NOMO-1 treated with dmso at 0.1 percent for 144 hours (cell line): ENCODE measurements around the gene ADCYAP1R1.

ENCODE experiments used
- DNase-seq: peaks from one replicate; lab custom pipeline; 2025; ENCODE audit not compliant: unreplicated experiment; lab: John Stamatoyannopoulos, UW

ADCYAP1R1 gene

GRCh38 chr7:31036924-31037323 is 15.2 kb upstream of the ADCYAP1R1 start:
- no peak for DNase-seq

- DNase-seq, result no peak
Observed at GRCh38 chr7:31043051-31043471, 9.0 kb upstream of the ADCYAP1R1 start.

GRCh38 chr7:31044529-31044928 is 7.6 kb upstream of the ADCYAP1R1 start:
- DNase-seq, result no peak

DNA sequence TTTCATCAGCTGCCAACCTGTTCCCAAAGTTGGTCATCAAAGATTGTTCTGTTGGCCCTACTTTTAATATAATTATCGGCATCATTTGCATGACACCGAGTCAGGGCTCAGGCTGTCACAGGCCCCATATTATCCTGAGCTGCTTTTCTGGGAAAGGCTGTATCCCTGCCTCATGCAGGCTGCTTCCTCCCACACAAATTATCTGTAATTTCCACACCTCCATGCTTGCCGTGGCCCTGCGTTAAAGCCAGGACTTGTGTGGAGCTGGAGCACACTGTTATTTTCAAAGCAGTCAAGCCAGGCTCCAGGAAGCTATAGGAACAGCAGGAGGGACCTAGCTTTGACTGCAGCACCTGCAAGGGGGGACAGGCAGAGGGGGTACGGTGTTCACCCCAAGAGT is 5.4 kb upstream of the ADCYAP1R1 start:
- DNase-seq, result no peak

DNA sequence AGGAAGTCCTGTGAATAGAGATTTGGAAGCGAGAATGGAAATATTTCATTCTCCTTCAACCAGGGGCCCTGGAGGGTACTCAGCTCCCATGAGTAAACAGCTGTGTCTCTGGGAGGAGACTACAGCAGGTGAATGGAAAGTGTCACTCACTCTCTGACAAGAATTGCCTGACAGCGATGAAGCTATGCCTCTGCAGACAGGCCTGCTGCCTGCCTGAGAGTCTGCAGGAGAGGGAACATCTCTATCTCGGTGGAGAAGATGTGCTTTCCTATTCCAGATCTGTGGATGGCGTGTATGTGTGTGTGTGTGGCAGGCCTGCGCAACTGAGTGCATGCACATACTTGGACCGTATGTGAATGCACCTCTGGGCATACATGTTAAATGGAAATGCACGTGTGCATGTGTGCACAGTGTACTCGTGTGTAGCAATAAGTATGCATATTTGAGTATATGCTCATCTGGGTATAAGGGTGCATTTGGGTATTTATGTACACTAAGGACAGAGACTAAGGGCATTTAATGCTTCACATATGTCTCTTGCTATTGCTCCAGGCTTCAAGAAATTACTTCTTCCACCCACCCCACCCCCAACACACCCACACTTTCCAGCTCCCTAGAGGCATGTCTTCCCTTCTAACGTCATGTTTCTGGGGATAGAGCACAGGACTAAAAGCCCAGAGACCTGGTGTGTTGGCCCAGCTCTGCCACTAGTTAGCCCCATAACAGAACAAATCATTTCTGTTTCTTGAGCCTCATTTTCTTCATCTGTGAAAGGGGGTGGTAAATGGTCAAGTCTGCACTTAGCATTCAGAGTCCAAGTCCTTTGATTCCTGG is 4.6 kb upstream of the ADCYAP1R1 start:
- no peak for DNase-seq

DNA sequence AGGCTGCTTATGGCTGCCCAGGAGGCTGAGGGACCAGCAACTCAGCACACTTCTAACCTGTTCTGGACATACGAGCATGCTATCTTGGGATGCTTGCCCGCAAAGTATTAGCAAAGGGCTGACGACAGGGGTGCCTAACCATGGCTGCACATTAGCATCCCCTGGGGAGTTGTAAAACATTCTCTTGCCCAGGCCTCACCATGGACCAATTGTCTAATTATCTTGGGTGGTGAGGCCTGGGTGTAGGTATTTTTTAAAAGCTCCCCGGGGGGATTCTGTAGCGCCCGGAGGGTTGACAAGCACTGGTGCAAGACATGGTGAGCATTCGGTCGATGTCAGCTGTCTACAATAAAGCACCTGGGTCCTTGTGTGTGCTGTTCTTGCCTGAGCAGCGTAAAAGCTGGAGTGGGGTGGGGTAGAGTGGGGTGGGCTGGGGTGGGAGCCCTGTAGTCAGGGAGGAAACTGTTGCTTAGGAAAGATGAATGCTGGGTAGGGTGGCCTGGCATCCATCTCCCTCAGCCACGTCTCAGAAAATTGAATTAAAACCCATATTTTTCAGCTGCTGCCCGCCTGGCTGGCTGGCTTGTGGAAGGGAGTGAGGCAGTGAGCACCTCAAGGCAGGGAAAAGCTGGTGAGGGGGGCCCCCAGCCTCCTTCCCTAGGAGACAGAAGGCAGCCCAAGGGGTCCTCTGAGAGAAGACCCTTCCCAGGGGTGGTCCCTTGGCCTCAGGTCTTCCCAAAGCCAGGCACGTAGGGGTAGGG is 2.9 kb upstream of the ADCYAP1R1 start:
- no peak for DNase-seq

GRCh38 chr7:31052487-31052840 is 356 bp downstream of the ADCYAP1R1 start:
- DNase-seq, result no peak

- no peak for DNase-seq
Observed at GRCh38 chr7:31052841-31053601, 913 bp downstream of the ADCYAP1R1 start.

DNA sequence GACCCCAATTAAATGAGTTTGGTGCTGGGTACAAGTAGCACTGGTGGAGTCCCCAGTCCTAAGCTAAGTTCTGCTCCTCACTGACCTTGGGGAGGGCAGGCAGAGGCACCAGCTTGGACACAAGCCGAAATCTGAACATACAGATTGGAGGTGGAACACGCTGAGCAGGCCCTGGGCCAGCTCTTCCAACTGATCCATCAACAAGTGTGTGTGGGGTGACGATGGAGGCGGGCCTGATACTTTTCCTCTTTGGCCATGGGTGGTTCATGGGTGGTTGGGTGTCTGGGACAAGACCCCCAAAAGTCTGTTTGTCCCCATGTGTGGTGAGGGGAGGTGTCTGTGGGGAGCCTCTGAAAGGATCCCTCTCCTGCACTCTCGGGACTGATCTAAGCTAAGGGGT is 1.9 kb downstream of the ADCYAP1R1 start:
- DNase-seq, result no peak

DNA sequence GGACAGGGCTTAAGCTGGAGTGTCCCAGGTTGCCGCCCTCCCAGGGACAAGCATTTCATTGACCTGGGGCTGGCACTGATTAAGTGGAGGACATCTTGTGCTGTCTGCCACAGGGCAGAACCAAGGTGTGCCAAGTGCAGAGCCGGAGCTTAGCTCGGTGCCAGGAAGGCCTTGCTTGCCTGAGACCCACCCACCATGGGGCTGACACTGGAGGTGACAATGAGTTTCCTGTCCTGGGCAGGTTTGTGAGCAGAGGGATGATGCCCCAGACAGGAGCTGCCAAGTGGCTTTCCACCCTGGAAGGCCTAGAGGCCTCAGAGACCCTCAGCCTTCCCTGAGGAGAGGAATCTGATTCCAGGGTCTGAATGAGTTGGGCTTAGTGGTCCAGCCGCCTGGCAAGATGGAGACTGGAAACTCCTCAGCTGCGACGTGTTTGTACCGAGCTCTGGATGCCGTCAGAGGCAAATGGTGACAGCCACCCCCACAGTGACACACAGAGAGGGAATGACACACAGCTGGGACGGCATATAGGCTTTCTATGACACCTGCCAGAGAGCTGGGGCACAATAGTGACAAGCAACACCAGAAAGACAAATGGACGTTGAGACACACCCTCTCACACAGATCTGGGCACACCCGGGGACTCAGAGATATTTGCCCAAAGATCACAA is 2.6 kb downstream of the ADCYAP1R1 start:
- no peak for DNase-seq

GRCh38 chr7:31055471-31055870 is 3.4 kb downstream of the ADCYAP1R1 start:
- no peak for DNase-seq

GRCh38 chr7:31056775-31057346 is 4.8 kb downstream of the ADCYAP1R1 start:
- DNase-seq, result no peak

GRCh38 chr7:31058122-31058521 is 6.0 kb downstream of the ADCYAP1R1 start:
- no peak for DNase-seq

DNA sequence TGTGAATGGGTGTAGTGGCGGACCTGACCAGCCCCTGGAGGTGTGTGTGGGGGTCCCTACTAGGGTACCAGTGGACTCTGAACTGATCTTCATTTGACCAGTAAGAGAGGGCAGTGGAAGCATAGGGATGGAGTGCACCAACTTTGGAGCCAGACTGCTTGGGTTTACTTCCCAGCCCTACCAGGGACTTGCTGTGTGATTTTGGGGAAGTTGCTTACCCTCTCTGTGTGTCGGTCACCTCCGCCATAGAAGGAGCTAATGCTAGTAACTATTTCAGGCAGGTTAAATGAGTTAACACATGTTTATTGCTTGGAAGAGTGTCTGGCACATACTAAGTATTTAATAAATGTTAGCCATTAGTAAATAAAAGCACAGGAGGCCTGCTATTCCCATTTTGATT is 6.6 kb downstream of the ADCYAP1R1 start:
- DNase-seq, result no peak

- no peak for DNase-seq
Observed at GRCh38 chr7:31059551-31059950, 7.4 kb downstream of the ADCYAP1R1 start.

DNA sequence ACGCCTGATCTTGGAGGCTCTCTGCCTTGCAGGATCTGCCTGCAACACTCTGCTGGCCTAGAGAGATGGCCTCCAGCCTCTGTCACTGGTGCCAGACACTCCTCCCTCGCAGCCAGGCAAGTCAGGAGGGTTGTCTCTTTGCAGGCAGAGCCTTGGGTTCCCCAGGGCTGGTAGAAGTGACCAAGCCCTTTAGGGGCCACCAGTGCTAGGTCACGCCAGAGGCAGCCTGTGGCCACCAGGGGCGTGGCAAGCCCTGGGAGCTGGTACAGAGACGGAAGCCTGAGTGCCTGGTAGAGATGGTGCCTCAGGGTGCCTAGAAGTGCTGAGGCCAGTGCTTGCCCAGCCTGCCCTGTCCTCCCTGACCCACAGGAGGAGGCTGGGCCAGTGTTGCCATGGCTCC is 9.1 kb downstream of the ADCYAP1R1 start:
- DNase-seq, result no peak

DNA sequence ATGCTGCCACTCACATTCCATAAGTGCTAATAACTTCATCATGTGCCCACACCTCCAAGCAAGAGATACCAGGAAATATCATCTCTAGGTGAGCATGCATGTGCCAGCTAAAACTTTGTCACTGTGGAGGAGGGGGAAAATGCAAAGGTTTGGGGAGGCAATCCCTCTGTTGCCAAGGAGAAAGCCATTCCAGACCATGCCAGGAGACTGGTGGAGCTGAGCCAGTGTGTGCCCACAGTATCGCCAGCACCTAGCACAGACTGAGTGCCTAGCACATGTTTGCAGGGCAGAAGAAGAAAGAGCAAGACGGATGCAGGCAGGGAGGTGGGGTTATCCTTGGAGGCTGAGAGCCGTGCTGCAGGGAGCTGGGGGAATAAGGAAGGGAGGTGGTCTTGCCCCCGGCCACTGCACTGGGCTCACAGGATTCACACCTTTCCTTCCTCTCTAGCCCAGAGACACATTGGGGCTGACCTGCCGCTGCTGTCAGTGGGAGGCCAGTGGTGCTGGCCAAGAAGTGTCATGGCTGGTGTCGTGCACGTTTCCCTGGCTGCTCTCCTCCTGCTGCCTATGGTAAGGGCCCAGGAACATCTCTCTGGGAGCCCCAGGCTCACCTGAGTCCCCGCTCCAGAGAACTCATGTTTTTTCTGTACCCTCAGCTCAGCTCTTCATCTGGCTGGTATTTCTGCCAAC is 10.8 kb downstream of the ADCYAP1R1 start:
- no peak for DNase-seq

GRCh38 chr7:31065021-31065593 is 13.0 kb downstream of the ADCYAP1R1 start:
- DNase-seq, result no peak

- no peak for DNase-seq
Observed at GRCh38 chr7:31065840-31066239, 13.7 kb downstream of the ADCYAP1R1 start.
